PC-3 (cell line): ENCODE results near the gene PTGS2. TPM values are rescaled to one million over a fixed set of nuclear protein-coding genes. Genes with fewer than 3 reads are reported as not detected.

Source experiments
- ATAC-seq: fragments of 200-7000 bp; cut with Tn5 transposase; 2 replicates; pipeline ENCODE4 v1.9.1; 2020; ENCODE audit warnings: mild to moderate bottlenecking, moderate library complexity
- BruUV-seq: library from RNA; stranded (reverse); fragments of 400-500 nt; replicated peaks from 2 replicates; lab custom pipeline; 2021; lab: Mats Ljungman, UMichigan
- CTCF ChIA-PET: fragments of 300-600 bp; sonication (Branson Sonifier 250); formaldehyde crosslinking; loops from one replicate; lab custom pipeline; 2022; ENCODE audit warnings: antibody characterized with exemption; lab: Charles Lee
- POLR2A ChIA-PET: fragments of 300-600 bp; sonication (Branson Sonifier 250); formaldehyde crosslinking; loops from one replicate; lab custom pipeline; 2022; ENCODE audit warnings: antibody characterized with exemption; ENCODE audit not compliant: unreplicated experiment; lab: Charles Lee
- DNase-seq: peaks from one replicate; pipeline ENCODE4 v3.0.0-alpha.2; 2015
- H2AFZ ChIP-seq: fragments of 300-600 bp; sonication (generic); 2 replicates; pipeline ENCODE4 v1.6.0; 2016; ENCODE audit warnings: antibody characterized with exemption, low read length
- H3F3A ChIP-seq: fragments of 300-600 bp; sonication (generic); one replicate; pipeline ENCODE4 v1.6.0; 2017; ENCODE audit warnings: antibody characterized with exemption, low read length, control low read depth, mild to moderate bottlenecking; ENCODE audit not compliant: unreplicated experiment
- H3K27ac ChIP-seq: fragments of 300-600 bp; sonication (generic); 2 replicates; pipeline ENCODE4 v1.5.1; 2016; ENCODE audit warnings: mild to moderate bottlenecking, low read length
- H3K27me3 ChIP-seq: fragments of 300-600 bp; sonication (generic); 2 replicates; pipeline ENCODE4 v1.6.1; 2016; ENCODE audit warnings: low read length, mixed read lengths
- H3K36me3 ChIP-seq: fragments of 300-600 bp; sonication (generic); 2 replicates; pipeline ENCODE4 v1.6.1; 2016; ENCODE audit warnings: low read depth, mixed run types, low read length, mixed read lengths
- H3K4me1 ChIP-seq: fragments of 300-600 bp; sonication (generic); 2 replicates; pipeline ENCODE4 v1.5.1; 2016; ENCODE audit warnings: low read length; ENCODE audit not compliant: insufficient read depth
- H3K4me2 ChIP-seq: fragments of 300-600 bp; sonication (generic); 2 replicates; pipeline ENCODE4 v1.6.0; 2016; ENCODE audit warnings: low read length
- H3K4me3 ChIP-seq: fragments of 300-600 bp; sonication (generic); 2 replicates; pipeline ENCODE4 v1.5.1; 2016; ENCODE audit warnings: mild to moderate bottlenecking, low read length, mixed read lengths
- H3K79me2 ChIP-seq: fragments of 300-600 bp; sonication (generic); 2 replicates; pipeline ENCODE4 v1.6.1; 2017; ENCODE audit warnings: low read length, mixed read lengths
- H3K9ac ChIP-seq: fragments of 300-600 bp; sonication (generic); 2 replicates; pipeline ENCODE4 v1.6.0; 2016; ENCODE audit warnings: mild to moderate bottlenecking, low read length
- H3K9me2 ChIP-seq: fragments of 300-600 bp; sonication (generic); replicated peaks from 2 replicates; pipeline ENCODE4 v1.6.1; 2016; ENCODE audit warnings: mixed run types, low read length, mixed read lengths
- H3K9me3 ChIP-seq: fragments of 300-600 bp; sonication (generic); 2 replicates; pipeline ENCODE4 v1.6.1; 2016; ENCODE audit warnings: low read length, mixed read lengths
- H4K20me1 ChIP-seq: fragments of 300-600 bp; sonication (generic); 2 replicates; pipeline ENCODE4 v1.6.1; 2016; ENCODE audit warnings: low read length, mixed read lengths
- EZH2 ChIP-seq: fragments of 300-600 bp; sonication (generic); IDR thresholded peaks from one replicate; pipeline ENCODE4 v1.6.1; 2017; ENCODE audit warnings: antibody characterized with exemption, mild to moderate bottlenecking, low read length; ENCODE audit not compliant: unreplicated experiment
- EZH2phosphoT487 ChIP-seq: fragments of 300-600 bp; sonication (generic); IDR thresholded peaks from 2 replicates; pipeline ENCODE4 v1.6.1; 2018; ENCODE audit warnings: mild to moderate bottlenecking, antibody characterized with exemption, low read length, borderline replicate concordance
- intact Hi-C: fragments of 100-400 bp; cut with micrococcal nuclease; formaldehyde crosslinking; loops from 2 replicates; pipeline ENCODE4 v1.9.0; 2023
- total RNA-seq: library from RNA; depleted of rRNA; stranded (reverse); fragments of >200 nt; gene quantifications from 2 replicates; pipeline ENCODE4 v1.2.3, GENCODE V29; 2014
- TF ChIP-seq, protein P1 (sequence below): fragments of 300-600 bp; sonication (generic); conservative IDR thresholded peaks from 2 replicates; pipeline ENCODE4 v1.5.1; 2017; ENCODE audit warnings: antibody characterized with exemption, low read depth, mild to moderate bottlenecking, low read length

Gene PTGS2
- total RNA-seq, 1 experiment from 2014 or later, result 7.9 TPM

DNA sequence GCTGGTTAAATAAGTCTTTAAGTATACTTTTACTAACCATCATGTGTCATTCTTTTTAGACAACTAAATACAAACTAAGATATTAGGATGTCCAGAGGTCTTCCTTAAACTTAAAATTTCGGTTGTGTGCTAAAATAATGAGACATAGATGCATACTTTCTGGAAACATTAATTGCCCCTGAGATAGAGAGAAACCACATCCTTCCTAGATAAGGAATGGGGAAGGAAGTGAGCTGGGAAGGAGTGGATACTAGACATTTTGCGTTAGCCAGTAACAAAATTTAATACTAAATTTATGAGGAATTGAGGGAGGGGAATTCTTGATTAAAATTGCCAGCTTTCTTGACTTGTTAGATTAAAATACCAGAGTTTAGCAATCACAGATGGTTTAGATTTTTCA is 37.1 kb upstream of the PTGS2 start:
- no peaks in the 10 kb centered on the region for H4K20me1 ChIP-seq
- no peaks in the 10 kb centered on the region for H3K9me2 ChIP-seq
- TF ChIP-seq EZH2phosphoT487 (no peak), EZH2 (no peak)
- TF ChIP-seq, protein P1, sequence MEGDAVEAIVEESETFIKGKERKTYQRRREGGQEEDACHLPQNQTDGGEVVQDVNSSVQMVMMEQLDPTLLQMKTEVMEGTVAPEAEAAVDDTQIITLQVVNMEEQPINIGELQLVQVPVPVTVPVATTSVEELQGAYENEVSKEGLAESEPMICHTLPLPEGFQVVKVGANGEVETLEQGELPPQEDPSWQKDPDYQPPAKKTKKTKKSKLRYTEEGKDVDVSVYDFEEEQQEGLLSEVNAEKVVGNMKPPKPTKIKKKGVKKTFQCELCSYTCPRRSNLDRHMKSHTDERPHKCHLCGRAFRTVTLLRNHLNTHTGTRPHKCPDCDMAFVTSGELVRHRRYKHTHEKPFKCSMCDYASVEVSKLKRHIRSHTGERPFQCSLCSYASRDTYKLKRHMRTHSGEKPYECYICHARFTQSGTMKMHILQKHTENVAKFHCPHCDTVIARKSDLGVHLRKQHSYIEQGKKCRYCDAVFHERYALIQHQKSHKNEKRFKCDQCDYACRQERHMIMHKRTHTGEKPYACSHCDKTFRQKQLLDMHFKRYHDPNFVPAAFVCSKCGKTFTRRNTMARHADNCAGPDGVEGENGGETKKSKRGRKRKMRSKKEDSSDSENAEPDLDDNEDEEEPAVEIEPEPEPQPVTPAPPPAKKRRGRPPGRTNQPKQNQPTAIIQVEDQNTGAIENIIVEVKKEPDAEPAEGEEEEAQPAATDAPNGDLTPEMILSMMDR, result no peak
- H2AFZ ChIP-seq, result no peak overlapping the region
- H3K27me3 ChIP-seq, result no peaks in the 10 kb centered on the region
- H3K4me2 ChIP-seq, result 0 out of 2 replicates have a peak overlapping the region, but pooled peaks have one; percentile 51
- H3K36me3 ChIP-seq, result no peaks in the 10 kb centered on the region
- H3K9ac ChIP-seq, result peak overlapping the region; percentile 80
- H3K9me3 ChIP-seq, result no peaks in the 10 kb centered on the region
- ATAC-seq (no peak), DNase-seq (peak; percentile 14)
- H3K4me3 ChIP-seq, result no peak overlapping the region
- ChIA-PET CTCF (no interaction called here), POLR2A (no interaction called here)
- intact Hi-C loops, result no loop called here
- peak overlapping the region; percentile 96 for H3K27ac ChIP-seq
- no TSS peak for BruUV-seq
- no peaks in the 10 kb centered on the region for H3F3A ChIP-seq
- peaks cover 27% of the 10 kb centered on the region for H3K4me1 ChIP-seq
- no peaks in the 10 kb centered on the region for H3K79me2 ChIP-seq

DNA sequence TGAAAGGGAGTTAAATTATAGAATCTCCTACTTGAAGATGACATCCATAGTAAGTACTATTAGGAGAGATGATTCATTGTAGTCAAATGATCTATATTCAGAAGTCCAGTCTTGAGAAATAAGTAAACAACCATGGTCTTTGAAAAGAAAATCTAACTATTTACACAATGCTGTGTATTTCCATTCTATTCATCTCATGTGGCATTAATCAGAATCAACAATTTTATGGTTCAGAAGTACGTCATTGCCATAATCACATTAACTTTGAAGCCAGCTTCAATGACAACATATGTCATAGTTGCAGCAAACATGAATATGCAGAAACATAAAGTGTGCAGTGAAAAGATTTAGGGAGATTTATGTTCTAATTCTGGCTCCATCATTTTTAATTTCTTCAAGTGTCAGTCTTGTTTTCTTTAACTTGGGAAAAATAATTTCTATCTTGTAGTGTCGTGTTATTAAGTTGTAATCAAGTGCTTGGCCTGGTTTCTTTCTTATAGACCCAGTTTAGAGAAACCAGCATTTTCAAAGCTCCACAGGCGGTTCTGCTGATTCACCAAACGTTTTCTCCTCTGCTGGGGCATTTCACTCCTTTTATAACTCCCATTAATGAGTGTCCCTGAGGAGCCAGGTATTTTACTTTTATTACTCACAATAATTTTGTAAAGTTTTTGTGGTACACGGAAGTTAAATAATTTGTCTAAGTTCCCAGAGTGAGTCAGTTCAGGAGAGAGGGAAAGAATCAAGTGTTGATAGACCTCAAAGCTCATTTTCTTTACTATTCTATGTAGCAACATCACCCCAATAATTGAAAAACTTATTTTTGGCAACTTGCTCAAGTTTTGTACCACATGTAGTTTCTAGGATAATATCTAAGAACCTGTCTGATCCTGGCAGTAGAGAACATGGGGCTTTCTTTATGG is 35.9 kb upstream of the PTGS2 start:
- CTCF ChIA-PET, result interaction anchor here (0.6 kb wide), 2 partner anchors 82 to 96 kb away, joined by 3 to 7 read pairs; no protein-coding TSS in a partner anchor
- peak; percentile 86 for ATAC-seq

More for the DNA sequence above, 35.9 kb upstream of the PTGS2 start:
- Histone ChIP-seq H3K27ac (peak overlapping the region; percentile 96), H3K9ac (peak overlapping the region; percentile 80), H3K4me3 (no peak overlapping the region), H3K9me2 (no peaks in the 10 kb centered on the region), H4K20me1 (no peaks in the 10 kb centered on the region), H3K79me2 (no peaks in the 10 kb centered on the region), H3K4me2 (peak overlapping the region; percentile 51), H3K9me3 (no peaks in the 10 kb centered on the region), H3K27me3 (no peaks in the 10 kb centered on the region), H3K4me1 (peaks cover 27% of the 10 kb centered on the region), H3K36me3 (no peaks in the 10 kb centered on the region), H2AFZ (no peak overlapping the region), H3F3A (no peaks in the 10 kb centered on the region)
- TF ChIP-seq EZH2phosphoT487 (no peak), EZH2 (no peak)
- TF ChIP-seq, protein P1, result no peak
- POLR2A ChIA-PET, result no interaction called here
- intact Hi-C loops, result no loop called here
- BruUV-seq, result no TSS peak
- peak; percentile 78 for DNase-seq
